ENCODE measurements around the gene TRMT10B.
A peak's percentile ranks its signal among the peaks of the same experiment; 100 is the strongest.

The TRMT10B gene, protein sequence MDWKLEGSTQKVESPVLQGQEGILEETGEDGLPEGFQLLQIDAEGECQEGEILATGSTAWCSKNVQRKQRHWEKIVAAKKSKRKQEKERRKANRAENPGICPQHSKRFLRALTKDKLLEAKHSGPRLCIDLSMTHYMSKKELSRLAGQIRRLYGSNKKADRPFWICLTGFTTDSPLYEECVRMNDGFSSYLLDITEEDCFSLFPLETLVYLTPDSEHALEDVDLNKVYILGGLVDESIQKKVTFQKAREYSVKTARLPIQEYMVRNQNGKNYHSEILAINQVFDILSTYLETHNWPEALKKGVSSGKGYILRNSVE

DNA sequence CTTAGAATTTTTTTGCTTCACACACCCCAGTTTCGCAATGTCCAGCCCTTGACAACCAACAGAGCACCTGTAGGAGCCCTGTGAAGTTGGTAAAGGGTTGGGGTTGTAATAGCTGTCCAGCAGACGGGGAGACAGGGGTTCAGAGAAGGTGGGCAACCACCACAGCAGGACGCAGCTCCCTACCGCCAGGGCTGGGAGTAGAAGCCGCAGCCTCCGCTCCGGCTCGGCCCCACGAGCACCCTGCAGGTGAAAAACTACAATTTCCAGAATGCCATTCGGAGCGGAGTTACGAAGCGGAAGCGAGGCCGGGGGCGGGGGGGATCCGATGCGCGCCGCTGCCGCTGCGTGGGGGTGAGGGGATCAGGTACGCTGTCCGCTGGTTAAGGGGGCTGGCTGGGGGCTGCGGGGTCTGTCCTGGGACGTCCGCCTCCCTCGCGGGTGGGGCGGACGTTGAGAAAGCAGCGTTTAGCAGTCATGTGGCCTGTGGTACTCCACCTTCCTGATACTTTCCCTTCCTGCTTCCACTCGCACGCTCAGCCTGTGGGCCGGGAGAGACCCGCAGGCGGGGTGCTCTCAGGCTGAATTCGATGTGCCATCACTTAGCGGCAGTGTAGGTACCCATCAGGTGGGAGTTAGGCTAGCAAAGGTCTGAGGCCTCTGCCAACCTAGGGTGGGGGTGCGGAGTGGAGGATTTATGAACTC is at the start of gene TRMT10B:
Gene TRMT10B (plus strand): TSS at position 317 of the 702 bp plus-strand sequence. CDS start 8,127 bp downstream, outside the sequence.
- peak; percentile 42 to 74 for DNase-seq

DNA sequence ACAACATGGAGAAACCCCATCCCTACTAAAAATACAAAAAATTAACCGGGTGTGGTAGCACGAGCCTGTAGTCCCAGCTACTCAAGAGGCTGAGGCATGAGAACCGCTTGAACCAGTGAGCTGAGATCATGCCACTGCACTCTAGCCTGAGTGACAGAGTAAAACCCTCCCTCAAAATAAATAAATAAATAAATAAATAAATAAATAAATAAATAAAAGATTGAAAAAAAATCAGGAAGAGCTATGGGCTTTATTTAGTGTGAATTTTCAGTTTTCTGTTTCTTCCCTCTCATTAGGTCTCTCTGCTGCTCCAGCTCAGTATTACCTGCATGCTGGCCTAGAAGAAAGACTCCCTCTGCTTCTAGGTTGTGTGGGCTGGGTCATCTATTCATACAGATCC is 47.8 kb upstream of the TRMT10B start:
- DNase-seq: no peak

GRCh38 chr9:37706290-37706689 is 47.3 kb upstream of the TRMT10B start:
- DNase-seq: no peak

DNA sequence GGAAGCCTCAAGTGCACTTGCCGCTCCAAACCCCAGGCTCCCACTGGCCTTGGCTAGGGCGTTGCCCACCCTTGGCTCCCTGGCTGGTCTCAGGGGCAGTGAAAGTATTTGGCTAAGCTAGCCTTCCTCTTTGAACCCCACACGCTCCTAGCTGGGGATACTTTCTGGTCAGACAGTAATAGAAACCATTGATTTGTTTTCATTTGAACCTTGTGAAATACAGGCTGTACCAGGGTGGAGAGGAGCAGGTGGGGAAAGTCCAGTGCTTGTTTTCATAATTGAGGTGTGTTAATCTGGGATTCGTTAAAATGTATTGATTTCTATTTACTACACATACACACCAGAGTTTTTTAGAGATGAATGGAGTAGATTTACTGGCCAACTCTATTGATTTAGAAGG is 45.9 kb upstream of the TRMT10B start:
- DNase-seq: no peak

DNA sequence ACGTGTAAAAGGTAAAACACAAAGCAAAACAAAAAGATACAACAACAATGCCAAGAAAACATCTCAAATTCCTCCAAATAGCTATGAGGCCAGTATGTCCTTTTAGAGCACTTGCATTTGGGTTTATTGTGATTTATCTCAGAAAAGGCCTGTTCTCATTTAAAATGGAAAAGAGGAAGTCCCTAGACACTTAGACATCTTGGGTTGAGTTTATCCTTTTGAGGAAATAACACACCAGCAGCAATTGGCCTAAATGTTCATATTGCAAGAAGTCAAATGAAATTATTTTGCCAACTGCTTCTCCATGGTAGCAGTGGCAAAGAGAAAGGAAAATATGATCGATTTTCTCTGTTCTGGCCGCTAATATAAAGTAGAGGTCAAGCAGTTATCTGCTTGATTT is 43.6 kb upstream of the TRMT10B start:
- DNase-seq: no peak

DNA sequence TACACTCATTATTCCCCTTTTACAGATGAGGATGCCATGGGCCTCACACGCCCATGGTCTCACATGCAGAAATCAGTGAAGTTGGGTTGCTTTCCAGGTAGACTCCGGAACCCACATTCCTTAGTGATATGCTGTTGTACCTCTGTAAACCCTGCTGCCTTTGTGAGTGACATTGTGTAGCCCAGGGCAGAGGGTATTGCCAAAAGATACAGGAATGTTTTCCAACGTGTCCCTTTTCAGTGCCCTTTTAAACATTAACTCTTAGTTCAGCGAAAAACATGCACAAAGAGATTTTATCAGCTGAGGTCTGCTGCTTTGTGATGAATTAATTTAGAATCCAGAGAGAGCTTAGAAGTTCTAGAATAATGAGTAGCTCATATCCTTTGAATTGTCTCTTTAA is 38.3 kb upstream of the TRMT10B start:
- no peak for DNase-seq

DNA sequence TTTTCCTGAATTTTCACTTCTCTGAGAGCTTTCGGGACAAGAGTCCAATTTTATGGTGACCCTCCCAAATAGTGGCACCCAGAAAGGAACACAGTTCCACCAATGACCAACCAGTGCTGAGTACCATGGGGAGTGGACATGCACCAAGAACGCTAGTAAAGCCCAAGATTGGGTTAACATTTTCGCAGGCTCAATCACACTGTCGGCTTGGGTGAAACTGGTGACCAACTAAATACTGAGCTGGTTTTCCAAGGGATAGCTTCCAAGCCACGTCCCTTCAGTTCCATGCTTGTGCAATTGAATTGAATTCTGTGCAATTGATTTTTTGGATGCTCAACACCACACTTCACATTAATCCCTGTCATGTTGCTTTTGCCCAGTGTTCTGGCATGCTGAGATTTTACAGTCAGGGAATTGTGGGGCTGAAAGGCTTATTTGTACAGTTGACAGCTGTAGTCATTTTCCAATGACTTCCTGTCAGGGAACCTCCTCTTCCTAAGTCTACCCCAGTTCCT is 37.6 kb upstream of the TRMT10B start:
- DNase-seq: no peak

DNA sequence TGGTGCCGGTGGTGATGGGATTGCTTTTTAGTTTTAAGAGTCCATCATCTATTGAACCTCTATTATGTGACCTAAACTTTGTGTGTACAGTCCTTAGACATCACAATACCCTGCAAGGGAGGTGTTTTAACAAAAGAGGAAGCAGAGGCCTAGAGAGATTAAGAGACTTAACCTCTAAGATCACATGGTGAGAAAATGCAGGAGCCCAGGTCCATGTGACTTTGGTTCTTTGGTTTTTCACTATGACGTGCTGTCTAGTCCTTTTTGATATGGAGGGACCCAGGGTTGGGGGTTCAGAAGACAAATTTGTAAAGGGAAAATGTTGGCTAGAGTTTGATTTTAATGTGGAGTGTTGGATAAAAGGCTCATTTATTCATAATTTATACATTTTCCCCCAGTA is 34.1 kb upstream of the TRMT10B start:
- no peak for DNase-seq

DNA sequence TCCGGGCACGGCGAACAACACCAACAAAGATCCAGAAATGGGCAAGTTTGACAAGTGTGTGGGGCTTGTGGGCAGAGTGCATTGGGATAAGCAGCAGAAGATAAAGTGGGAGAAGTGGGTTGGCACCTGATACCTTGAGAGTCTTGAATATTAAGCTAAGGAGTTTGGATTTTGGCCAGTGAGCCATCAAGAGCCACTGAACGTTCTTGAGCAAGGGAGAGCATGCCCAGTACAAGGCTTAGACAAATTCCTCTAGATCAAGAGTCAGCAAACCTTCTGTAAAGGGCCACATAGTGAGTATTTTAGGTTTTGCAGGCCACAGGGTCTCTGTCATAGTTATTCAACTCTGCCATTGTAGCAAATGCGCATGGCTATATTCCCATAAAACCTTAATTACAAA is 26.6 kb upstream of the TRMT10B start:
- peak in 1 of 2 experiments; percentile 23 for DNase-seq

DNA sequence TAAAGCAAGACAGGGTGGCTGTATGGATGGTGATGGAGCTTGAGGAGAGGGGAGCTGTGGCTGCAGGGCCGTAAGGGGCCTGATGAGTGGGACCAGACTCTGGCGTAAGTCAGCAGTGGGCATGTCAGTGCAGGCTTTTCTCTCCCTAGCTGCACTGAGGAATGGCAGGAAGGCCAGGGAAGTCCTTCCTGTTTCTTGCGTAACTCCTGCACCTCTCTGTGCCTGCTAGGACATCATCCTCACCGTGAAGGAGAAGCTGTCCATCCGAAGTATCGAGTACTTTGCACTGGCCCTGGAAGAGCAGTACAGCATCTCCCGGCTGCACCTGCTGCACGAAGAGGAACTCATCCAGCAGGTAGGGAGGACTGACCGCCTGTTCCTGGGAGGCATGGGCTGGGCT is 24.1 kb upstream of the TRMT10B start:
- no peak for DNase-seq

- DNase-seq: no peak
Observed at GRCh38 chr9:37730256-37730655, 23.3 kb upstream of the TRMT10B start.

DNA sequence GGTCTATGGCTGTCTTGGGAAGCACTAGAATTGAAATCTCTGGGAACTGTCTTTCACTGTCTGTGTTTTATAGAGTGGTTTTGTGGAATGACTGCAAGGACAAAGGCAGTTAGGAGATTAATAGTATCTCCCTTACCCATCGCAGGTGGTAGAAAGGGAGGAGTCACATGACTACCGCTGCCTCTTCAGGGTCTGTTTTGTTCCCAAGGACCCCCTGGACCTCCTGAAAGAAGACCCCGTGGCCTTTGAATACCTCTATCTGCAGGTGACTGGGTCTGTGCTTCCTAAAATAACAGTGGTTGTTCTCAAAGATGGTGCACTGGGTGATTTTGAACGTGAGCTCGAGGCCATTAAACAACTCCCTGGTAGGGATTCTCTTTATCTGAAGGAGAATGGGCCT is 22.8 kb upstream of the TRMT10B start:
- DNase-seq: no peak

- peak; percentile 99 for DNase-seq
Observed at GRCh38 chr9:37732086-37732741, 21.4 kb upstream of the TRMT10B start.

GRCh38 chr9:37732952-37733351 is 20.7 kb upstream of the TRMT10B start:
- DNase-seq: peak in 1 of 2 experiments; percentile 47

GRCh38 chr9:37739222-37739621 is 14.4 kb upstream of the TRMT10B start:
- no peak for DNase-seq

- no peak for DNase-seq
Observed at GRCh38 chr9:37740128-37740527, 13.5 kb upstream of the TRMT10B start.

GRCh38 chr9:37740631-37741328 is 12.8 kb upstream of the TRMT10B start:
- no peak for DNase-seq

DNA sequence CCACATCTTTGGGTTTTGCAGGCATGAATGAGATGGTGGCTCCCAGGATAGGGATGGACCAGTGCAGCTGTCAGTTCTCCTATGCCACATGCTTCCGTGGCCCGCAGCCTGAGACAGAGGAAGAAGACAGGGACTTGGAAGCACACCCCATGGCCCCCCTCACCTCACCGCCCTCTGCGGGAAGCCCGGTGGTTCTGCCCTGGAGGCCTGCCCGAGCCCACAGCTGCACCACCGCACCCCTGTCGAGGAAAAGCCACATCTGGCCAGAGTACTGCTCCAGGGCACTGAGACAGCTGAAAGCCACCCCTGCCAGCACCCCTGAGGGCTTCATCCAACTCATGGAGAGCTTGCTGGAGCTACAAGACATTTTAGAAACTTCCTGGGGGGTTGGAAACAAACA is 7.6 kb upstream of the TRMT10B start:
- no peak for DNase-seq

DNA sequence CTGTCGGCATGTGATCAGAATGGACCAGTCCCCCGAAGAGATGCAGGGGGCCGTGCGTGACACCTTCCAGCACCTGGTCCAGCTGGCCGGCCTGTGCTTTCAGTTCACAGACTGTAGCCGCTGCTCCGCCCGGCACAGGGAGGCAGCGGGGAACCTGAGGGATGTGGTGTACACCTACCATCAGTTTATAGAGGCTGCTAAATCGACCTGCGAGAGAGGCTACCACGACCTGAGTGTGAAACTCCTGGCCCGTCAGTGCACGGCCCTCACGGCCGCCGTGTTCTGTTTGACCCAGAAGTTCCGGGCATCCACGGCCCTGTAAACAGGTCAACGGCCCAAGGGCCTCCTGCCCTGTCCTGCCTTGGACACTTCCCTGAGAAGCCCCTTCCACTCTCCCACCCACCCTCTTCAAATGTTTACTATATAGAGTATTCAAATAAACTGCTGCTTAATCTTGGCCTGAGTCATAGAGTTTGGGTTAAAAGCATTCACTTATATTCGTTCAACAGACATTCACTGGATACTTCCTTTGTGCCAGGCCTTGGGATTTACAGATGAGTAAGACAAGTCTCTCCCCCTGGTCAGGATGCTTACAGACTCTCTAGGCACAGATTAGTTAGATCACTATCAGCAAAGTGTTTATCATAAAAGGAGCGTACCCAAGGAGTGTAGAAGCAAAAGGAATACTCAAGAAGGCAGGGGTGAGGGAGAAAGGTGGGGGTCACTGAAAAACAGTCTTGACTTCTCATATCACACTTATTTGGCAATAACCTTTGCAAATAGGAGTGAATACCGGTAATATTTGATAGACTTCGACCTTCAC is 6.9 kb upstream of the TRMT10B start:
- DNase-seq: no peak

DNA sequence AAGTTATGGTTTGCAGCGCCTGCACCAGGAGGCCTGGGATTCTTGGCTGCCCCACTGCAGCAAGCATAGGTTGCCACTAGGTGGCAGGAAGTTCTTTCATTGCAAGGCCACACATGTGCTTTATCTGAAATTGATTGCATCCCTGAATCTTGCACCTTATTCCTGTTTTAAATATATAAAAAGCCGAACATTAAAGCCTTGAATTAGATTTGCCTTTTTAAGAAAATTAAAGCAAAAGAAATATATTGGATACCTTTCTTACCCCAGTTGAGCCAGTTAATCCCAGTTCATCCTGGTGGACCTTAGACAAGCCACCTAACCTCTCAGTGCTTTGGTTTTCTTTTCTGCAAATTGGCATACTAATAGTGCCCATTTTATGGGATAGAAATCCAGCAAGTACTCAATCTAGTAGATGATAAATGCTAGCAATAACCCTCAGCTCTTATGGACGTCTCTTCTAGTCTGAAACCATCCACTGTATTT is 6.3 kb upstream of the TRMT10B start:
- peak in 1 of 2 experiments; percentile 71 for DNase-seq

DNA sequence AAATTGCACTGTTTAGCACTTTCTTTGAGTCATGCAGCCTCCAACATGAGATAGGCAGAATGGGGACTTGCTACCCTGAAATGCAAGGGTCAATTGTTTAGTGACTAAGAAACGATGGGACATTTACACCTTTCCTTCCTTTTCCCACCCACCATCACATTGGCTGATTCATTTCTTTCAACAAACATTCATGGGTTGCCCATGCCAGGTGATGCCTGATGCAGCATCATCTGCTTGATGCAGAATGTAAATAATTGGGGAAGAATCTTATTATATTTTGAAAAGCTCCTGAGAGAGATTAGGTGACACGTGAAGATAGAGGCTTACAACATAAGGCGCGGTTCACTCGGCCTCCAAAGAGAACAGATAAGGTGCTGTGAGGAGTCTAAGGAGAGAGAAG is 4.5 kb upstream of the TRMT10B start:
- peak in 1 of 2 experiments; percentile 32 for DNase-seq

DNA sequence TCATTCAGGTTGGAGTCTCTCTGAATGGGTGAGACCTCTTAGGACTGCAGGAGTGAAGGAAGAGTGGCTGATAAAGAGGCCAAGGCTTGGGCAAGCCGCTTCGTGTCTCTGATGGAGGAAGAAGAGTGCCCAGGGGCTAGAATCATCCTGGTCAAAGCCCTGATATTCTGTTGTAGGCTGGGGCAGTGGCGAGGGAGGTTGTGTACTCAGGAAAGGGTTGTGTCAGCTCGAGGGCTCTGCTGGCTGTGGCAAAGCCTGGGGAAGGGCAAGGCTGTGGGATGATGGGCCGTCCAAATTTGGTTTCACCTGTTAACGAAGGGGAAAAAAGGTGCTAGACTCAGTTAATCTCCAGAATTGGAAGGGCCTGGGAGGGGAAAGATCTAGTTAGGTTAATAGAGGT is 2.4 kb upstream of the TRMT10B start:
- DNase-seq: no peak

Data from NCI-H524 (cell line).